Left lung (tissue), 10 donors: ENCODE results near the gene SNAPC2. TPM values are rescaled to one million over a fixed set of nuclear protein-coding genes. Genes with fewer than 3 reads are reported as not detected.
A peak's percentile ranks its signal among the peaks of the same experiment; 100 is the strongest.

Experiments
- ATAC-seq: fragments of 200-7000 bp; cut with Tn5 transposase; one replicate; pipeline ENCODE4 v1.9.1; 2020; ENCODE audit warnings: moderate library complexity
- DNase-seq, 4 donors: peaks; one replicate each; pipeline ENCODE4 v3.0.0-alpha.2; 2013 to 2020
- H3K27ac ChIP-seq, 2 donors: fragments of 200-600 bp; sonication (generic) in 1 of 2; one replicate each; pipeline versions ENCODE4 v1.5.0 to v1.8.0; 2020 to 2021
- H3K27me3 ChIP-seq, 2 donors: fragments of 200-600 bp; sonication (generic) in 1 of 2; one replicate each; pipeline versions ENCODE4 v1.5.0 to v1.8.0; 2020 to 2021
- H3K36me3 ChIP-seq, 2 donors: fragments of 200-600 bp; sonication (generic) in 1 of 2; one replicate each; pipeline versions ENCODE4 v1.5.0 to v1.8.0; 2020 to 2021
- H3K4me1 ChIP-seq, 2 donors: fragments of 200-600 bp; one replicate each; pipeline ENCODE4 v1.8.0; 2021
- H3K4me3 ChIP-seq, 2 donors: fragments of 200-600 bp; sonication (generic) in 1 of 2; one replicate each; pipeline versions ENCODE4 v1.5.0 to v1.8.0; 2020 to 2021; ENCODE audit warnings: mild to moderate bottlenecking in 1 of 2
- H3K9me3 ChIP-seq, 2 donors: fragments of 200-600 bp; sonication (generic) in 1 of 2; one replicate each; pipeline versions ENCODE4 v1.5.0 to v1.8.0; 2020 to 2021
- CTCF ChIP-seq, 2 donors: fragments of 200-600 bp; sonication (generic) in 1 of 2; IDR thresholded peaks; one replicate each; pipeline versions ENCODE4 v1.5.0 to v1.8.0; 2021; ENCODE audit warnings: antibody characterized with exemption in 2 of 2
- intact Hi-C, 2 donors: fragments of 100-400 bp; cut with DNase I; formaldehyde crosslinking; loops; one replicate each; pipeline versions ENCODE4 v1.11.2 to v1.14.2; 2022
- polyA plus RNA-seq, 6 donors: library from polyadenylated mRNA; unstranded; fragments of 120-200 nt; gene quantifications; one replicate each; pipeline ENCODE4 v1.2.1, GENCODE V29; 2013; ENCODE audit not compliant: insufficient read length in 6 of 6
- total RNA-seq, 2 donors: library from RNA; stranded (reverse); fragmentation: NEBNext Ultra II Directional; extraction: Animal tissue kit (Norgen Biotek cat#: 25700); gene quantifications; one replicate each; pipeline ENCODE4 v1.2.1, GENCODE V29; 2021
- donor health status: DM: no; HTN: yes; CAD: no.
- donor health status: DM: no; HTN: no; CAD: no.

Gene SNAPC2
- total and polyA plus RNA-seq, 8 donors, result 11.1 to 20.5 (median 15.5) TPM

GRCh38 chr19:7965921-7966665 is 46.0 kb downstream of the SNAPC2 start:
- Histone ChIP-seq H3K36me3 (peaks cover 0 to 91% of the 10 kb centered on the region in 2 donors), H3K27me3 (no peaks in the 10 kb centered on the region), H3K4me3 (no peak overlapping the region), H3K4me1 (no peaks in the 10 kb centered on the region), H3K27ac (no peak overlapping the region), H3K9me3 (no peaks in the 10 kb centered on the region)
- intact Hi-C loops, result loop anchor here in 1 of 2 donors (10.0 kb wide), 1 partner anchor 289 kb away; no protein-coding TSS in a partner anchor
- DNase-seq (peak in 1 of 4 donors; percentile 23), ATAC-seq (no peak)
- TF ChIP-seq CTCF (IDR thresholded peaks at IDR 0.05), result no peak

GRCh38 chr19:7968008-7968795 is 48.1 kb downstream of the SNAPC2 start:
- no peaks in the 10 kb centered on the region for H3K27me3 ChIP-seq
- no peak overlapping the region for H3K4me3 ChIP-seq
- H3K27ac ChIP-seq, result no peak overlapping the region
- peaks cover 0 to 91% of the 10 kb centered on the region in 2 donors for H3K36me3 ChIP-seq
- intact Hi-C loops, result loop anchor here in 1 of 2 donors (10.0 kb wide), 1 partner anchor 287 kb away; no protein-coding TSS in a partner anchor
- no peaks in the 10 kb centered on the region for H3K4me1 ChIP-seq
- no peak for TF ChIP-seq CTCF (IDR thresholded peaks at IDR 0.05)
- DNase-seq (peak in 1 of 4 donors; percentile 44), ATAC-seq (no peak)
- H3K9me3 ChIP-seq, result no peaks in the 10 kb centered on the region

GRCh38 chr19:7968796-7969554 is 48.8 kb downstream of the SNAPC2 start:
- peak in 1 of 4 donors; percentile 56 for DNase-seq
- H3K36me3 ChIP-seq, result peaks cover 0 to 91% of the 10 kb centered on the region in 2 donors
- H3K4me3 ChIP-seq, result no peak overlapping the region
- no peaks in the 10 kb centered on the region for H3K4me1 ChIP-seq
- intact Hi-C loops, result loop anchor here in 1 of 2 donors (10.0 kb wide), 1 partner anchor 286 kb away; no protein-coding TSS in a partner anchor
- no peak for ATAC-seq
- no peaks in the 10 kb centered on the region for H3K9me3 ChIP-seq
- H3K27ac ChIP-seq, result no peak overlapping the region
- TF ChIP-seq CTCF (IDR thresholded peaks at IDR 0.05), result no peak
- no peaks in the 10 kb centered on the region for H3K27me3 ChIP-seq

GRCh38 chr19:7969555-7969939 is 49.4 kb downstream of the SNAPC2 start:
- H3K36me3 ChIP-seq, result peaks cover 0 to 92% of the 10 kb centered on the region in 2 donors
- ATAC-seq (no peak), DNase-seq (peak in 1 of 4 donors; percentile 24)
- intact Hi-C loops, result loop anchor here in 1 of 2 donors (10.0 kb wide), 1 partner anchor 285 kb away; no protein-coding TSS in a partner anchor
- no peaks in the 10 kb centered on the region for H3K27me3 ChIP-seq
- H3K4me3 ChIP-seq, result no peak overlapping the region
- no peak for TF ChIP-seq CTCF (IDR thresholded peaks at IDR 0.05)
- no peaks in the 10 kb centered on the region for H3K4me1 ChIP-seq
- no peaks in the 10 kb centered on the region for H3K9me3 ChIP-seq
- H3K27ac ChIP-seq, result no peak overlapping the region
